Mesenchymal stem cell (in vitro differentiated cells and primary cell): ENCODE results near the gene RPRD1A.

Source experiments
- DNase-seq: peaks from one replicate; pipeline ENCODE4 v3.0.0-alpha.2; 2013
- H2AFZ ChIP-seq: one replicate; pipeline ENCODE4 v1.6.1; 2013; ENCODE audit warnings: low read depth, mild to moderate bottlenecking, control low read depth, inconsistent platforms, low read length, moderate library complexity
- H2AK5ac ChIP-seq: 2 replicates; pipeline ENCODE4 v1.6.1; 2013; ENCODE audit warnings: low read length, moderate library complexity, mild to moderate bottlenecking, inconsistent platforms; ENCODE audit not compliant: severe bottlenecking
- H2BK120ac ChIP-seq: one replicate; pipeline ENCODE4 v1.6.1; 2013; ENCODE audit warnings: low read depth, mild to moderate bottlenecking, inconsistent platforms, low read length, moderate library complexity
- H2BK12ac ChIP-seq, 2 experiments: one replicate each; pipeline ENCODE4 v1.6.1; 2013; ENCODE audit warnings: inconsistent platforms in 2 of 2, low read length in 2 of 2, mild to moderate bottlenecking in 2 of 2, moderate library complexity in 2 of 2, control low read depth in 1 of 2
- H2BK15ac ChIP-seq: one replicate; pipeline ENCODE4 v1.6.1; 2013; ENCODE audit warnings: mild to moderate bottlenecking, low read depth, inconsistent platforms; ENCODE audit not compliant: poor library complexity, severe bottlenecking
- H2BK5ac ChIP-seq: 2 replicates; pipeline ENCODE4 v1.6.1; 2013; ENCODE audit warnings: low read depth, mild to moderate bottlenecking, low read length, control low read depth, inconsistent platforms; ENCODE audit not compliant: poor library complexity, severe bottlenecking
- H3K14ac ChIP-seq, 2 experiments: one replicate each; pipeline ENCODE4 v1.6.1; 2013; ENCODE audit warnings: inconsistent platforms in 2 of 2, low read length in 2 of 2, control low read depth in 1 of 2, mild to moderate bottlenecking in 1 of 2, moderate library complexity in 1 of 2
- H3K18ac ChIP-seq, 2 experiments: one replicate each; pipeline ENCODE4 v1.6.1; 2013; ENCODE audit warnings: inconsistent platforms in 2 of 2, low read length in 2 of 2, control low read depth in 1 of 2, low read depth in 1 of 2, mild to moderate bottlenecking in 1 of 2
- H3K23ac ChIP-seq, 2 experiments: one replicate each; pipeline ENCODE4 v1.6.1; 2013; ENCODE audit warnings: inconsistent platforms in 2 of 2, low read length in 2 of 2, mild to moderate bottlenecking in 2 of 2, moderate library complexity in 2 of 2, control low read depth in 1 of 2
- H3K27ac ChIP-seq: 2 replicates; pipeline ENCODE4 v1.5.1; 2013; ENCODE audit warnings: mild to moderate bottlenecking, moderate library complexity, low read length, control low read depth, inconsistent platforms; ENCODE audit not compliant: poor library complexity, severe bottlenecking
- H3K27me3 ChIP-seq, 2 experiments: 2 replicates each; pipeline versions ENCODE4 v1.6.1 to v1.7.0; 2013; ENCODE audit warnings: low read length in 2 of 2, mild to moderate bottlenecking in 2 of 2, moderate library complexity in 2 of 2, control low read depth in 1 of 2, inconsistent platforms in 1 of 2; ENCODE audit not compliant: control insufficient read depth in 1 of 2, insufficient read depth in 1 of 2
- H3K36me3 ChIP-seq, 2 experiments: 2 replicates each; pipeline versions ENCODE4 v1.6.1 to v1.7.0; 2013; ENCODE audit warnings: low read length in 2 of 2, control low read depth in 1 of 2, inconsistent platforms in 1 of 2, low read depth in 1 of 2, mild to moderate bottlenecking in 1 of 2; ENCODE audit not compliant: insufficient read depth in 2 of 2, control insufficient read depth in 1 of 2
- H3K4ac ChIP-seq, 2 experiments: one replicate each; pipeline ENCODE4 v1.6.1; 2013; ENCODE audit warnings: inconsistent platforms in 2 of 2, low read length in 2 of 2, mild to moderate bottlenecking in 2 of 2, moderate library complexity in 2 of 2, control low read depth in 1 of 2, low read depth in 1 of 2
- H3K4me1 ChIP-seq: 2 replicates; pipeline ENCODE4 v1.6.1; 2013; ENCODE audit warnings: low read depth, low read length, control low read depth; ENCODE audit not compliant: control insufficient read depth, insufficient read depth
- H3K4me2 ChIP-seq: 2 replicates; pipeline ENCODE4 v1.6.1; 2013; ENCODE audit warnings: low read length, mild to moderate bottlenecking, inconsistent platforms; ENCODE audit not compliant: poor library complexity, severe bottlenecking
- H3K4me3 ChIP-seq, 2 experiments: 2 replicates each; pipeline versions ENCODE4 v1.5.1 to v1.7.0; 2013; ENCODE audit warnings: low read length in 2 of 2, mild to moderate bottlenecking in 2 of 2, control low read depth in 1 of 2, low read depth in 1 of 2; ENCODE audit not compliant: insufficient read depth in 1 of 2
- H3K79me1 ChIP-seq: replicated peaks from 2 replicates; pipeline ENCODE4 v1.6.1; 2013; ENCODE audit warnings: mild to moderate bottlenecking, control low read depth, low read length, inconsistent platforms; ENCODE audit not compliant: poor library complexity, severe bottlenecking
- H3K9ac ChIP-seq: 2 replicates; pipeline ENCODE4 v1.7.0; 2013; ENCODE audit warnings: mild to moderate bottlenecking, low read length, moderate library complexity
- H3K9me3 ChIP-seq: 2 replicates; pipeline ENCODE4 v1.7.0; 2013; ENCODE audit warnings: mild to moderate bottlenecking, low read length; ENCODE audit not compliant: control insufficient read depth
- H4K8ac ChIP-seq: one replicate; pipeline ENCODE4 v1.6.1; 2013; ENCODE audit warnings: inconsistent platforms, mild to moderate bottlenecking, low read length, moderate library complexity
- H4K91ac ChIP-seq: one replicate; pipeline ENCODE4 v1.6.1; 2013; ENCODE audit warnings: mild to moderate bottlenecking, low read length, inconsistent platforms
- WGBS: methylation state at CpG from one replicate; pipeline ENCODE4 v1.1.7; 2013; ENCODE audit warnings: mixed read lengths; 5-methylcytosine and 5-hydroxymethylcytosine counted together

Gene RPRD1A

GRCh38 chr18:36038102-36038663 lies 29.2 kb downstream of the RPRD1A start:
- H3K14ac ChIP-seq = no peak overlapping the region
- no peak overlapping the region for H3K9ac ChIP-seq
- H2AK5ac ChIP-seq = no peak overlapping the region
- no peak overlapping the region for H2BK5ac ChIP-seq
- H3K9me3 ChIP-seq = peaks cover 10% of the 10 kb centered on the region
- no peaks in the 10 kb centered on the region for H3K27me3 ChIP-seq
- peaks cover 3 to 8% of the 10 kb centered on the region in 2 experiments for H3K36me3 ChIP-seq
- no peak overlapping the region for H2BK15ac ChIP-seq
- no peak overlapping the region for H3K4me3 ChIP-seq
- WGBS = 98% methylated on average over 5 of the region's 5 CpGs
- DNase-seq = no peak
- no peak overlapping the region for H4K91ac ChIP-seq
- H2BK120ac ChIP-seq = no peak overlapping the region
- no peak overlapping the region for H3K4me2 ChIP-seq
- H3K23ac ChIP-seq = no peak overlapping the region
- H3K4me1 ChIP-seq = peaks cover 1% of the 10 kb centered on the region
- H2BK12ac ChIP-seq = no peak overlapping the region
- H4K8ac ChIP-seq = no peak overlapping the region
- peaks cover 15% of the 10 kb centered on the region for H3K79me1 ChIP-seq
- no peak overlapping the region for H3K4ac ChIP-seq
- H2AFZ ChIP-seq = no peak overlapping the region
- no peak overlapping the region for H3K27ac ChIP-seq
- no peak overlapping the region for H3K18ac ChIP-seq

GRCh38 chr18:36035253-36035652 lies 32.1 kb downstream of the RPRD1A start:
- Histone ChIP-seq H3K4ac (no peak overlapping the region), H3K27ac (no peak overlapping the region), H2AK5ac (no peak overlapping the region), H3K79me1 (peaks cover 19% of the 10 kb centered on the region), H4K8ac (no peak overlapping the region), H2BK5ac (no peak overlapping the region), H3K36me3 (peaks cover 7 to 8% of the 10 kb centered on the region in 2 experiments), H4K91ac (no peak overlapping the region), H3K9me3 (peaks cover 10% of the 10 kb centered on the region), H3K4me3 (no peak overlapping the region), H2AFZ (no peak overlapping the region), H3K14ac (no peak overlapping the region), H2BK12ac (no peak overlapping the region), H3K27me3 (no peaks in the 10 kb centered on the region), H3K4me1 (peaks cover 1% of the 10 kb centered on the region), H2BK15ac (no peak overlapping the region), H3K18ac (no peak overlapping the region), H3K23ac (no peak overlapping the region), H3K4me2 (no peak overlapping the region), H3K9ac (no peak overlapping the region), H2BK120ac (no peak overlapping the region)
- DNase-seq = no peak

- peaks cover 8 to 9% of the 10 kb centered on the region in 2 experiments for H3K36me3 ChIP-seq
- no peak overlapping the region for H3K14ac ChIP-seq
- peaks cover 10% of the 10 kb centered on the region for H3K9me3 ChIP-seq
- H3K4me1 ChIP-seq = peaks cover 1% of the 10 kb centered on the region
- H4K8ac ChIP-seq = no peak overlapping the region
- H2AFZ ChIP-seq = no peak overlapping the region
- no peak overlapping the region for H2BK15ac ChIP-seq
- no peaks in the 10 kb centered on the region for H3K27me3 ChIP-seq
- DNase-seq = no peak
- H3K4me3 ChIP-seq = no peak overlapping the region
- H3K79me1 ChIP-seq = peaks cover 19% of the 10 kb centered on the region
- H3K9ac ChIP-seq = no peak overlapping the region
- H2BK12ac ChIP-seq = no peak overlapping the region
- H3K23ac ChIP-seq = no peak overlapping the region
- no peak overlapping the region for H3K27ac ChIP-seq
- no peak overlapping the region for H2BK5ac ChIP-seq
- H3K18ac ChIP-seq = no peak overlapping the region
- no peak overlapping the region for H4K91ac ChIP-seq
- H2AK5ac ChIP-seq = no peak overlapping the region
- H2BK120ac ChIP-seq = no peak overlapping the region
- WGBS = 100% methylated on average over 1 of the region's 1 CpG
- no peak overlapping the region for H3K4ac ChIP-seq
- no peak overlapping the region for H3K4me2 ChIP-seq
Measured at GRCh38 chr18:36034299-36034895, 33.0 kb downstream of the RPRD1A start.

GRCh38 chr18:36031903-36032302 lies 35.5 kb downstream of the RPRD1A start:
- Histone ChIP-seq H2BK120ac (no peak overlapping the region), H3K9ac (no peak overlapping the region), H3K14ac (no peak overlapping the region), H3K79me1 (peaks cover 12% of the 10 kb centered on the region), H2AK5ac (no peak overlapping the region), H3K4me1 (peaks cover 1% of the 10 kb centered on the region), H2AFZ (no peak overlapping the region), H4K91ac (no peak overlapping the region), H3K4ac (no peak overlapping the region), H2BK5ac (no peak overlapping the region), H2BK12ac (no peak overlapping the region), H3K9me3 (no peaks in the 10 kb centered on the region), H3K18ac (no peak overlapping the region), H3K4me2 (no peak overlapping the region), H3K4me3 (no peak overlapping the region), H2BK15ac (no peak overlapping the region), H3K23ac (no peak overlapping the region), H4K8ac (no peak overlapping the region), H3K27me3 (no peaks in the 10 kb centered on the region), H3K27ac (no peak overlapping the region), H3K36me3 (peaks cover 4 to 21% of the 10 kb centered on the region in 2 experiments)
- DNase-seq = no peak
- 96% methylated on average over 2 of the region's 2 CpGs for WGBS
